Stimulated activated CD8-positive, alpha-beta memory T cell treated with anti-CD3 and anti-CD28 coated beads, Interleukin-4, amount 100 ng/mL, for 24 hours (primary cell): ENCODE measurements around the gene CCDC97.
"Not testable (repeated sequence)": the region's sequence is repeated elsewhere in the genome, so short reads cannot be mapped to it uniquely, and the experiment has no call there.

Experiments used
- DNase-seq: peaks from one replicate; pipeline ENCODE4 v3.0.0-alpha.2; 2020; ENCODE audit warnings: low read depth

Gene CCDC97

DNA sequence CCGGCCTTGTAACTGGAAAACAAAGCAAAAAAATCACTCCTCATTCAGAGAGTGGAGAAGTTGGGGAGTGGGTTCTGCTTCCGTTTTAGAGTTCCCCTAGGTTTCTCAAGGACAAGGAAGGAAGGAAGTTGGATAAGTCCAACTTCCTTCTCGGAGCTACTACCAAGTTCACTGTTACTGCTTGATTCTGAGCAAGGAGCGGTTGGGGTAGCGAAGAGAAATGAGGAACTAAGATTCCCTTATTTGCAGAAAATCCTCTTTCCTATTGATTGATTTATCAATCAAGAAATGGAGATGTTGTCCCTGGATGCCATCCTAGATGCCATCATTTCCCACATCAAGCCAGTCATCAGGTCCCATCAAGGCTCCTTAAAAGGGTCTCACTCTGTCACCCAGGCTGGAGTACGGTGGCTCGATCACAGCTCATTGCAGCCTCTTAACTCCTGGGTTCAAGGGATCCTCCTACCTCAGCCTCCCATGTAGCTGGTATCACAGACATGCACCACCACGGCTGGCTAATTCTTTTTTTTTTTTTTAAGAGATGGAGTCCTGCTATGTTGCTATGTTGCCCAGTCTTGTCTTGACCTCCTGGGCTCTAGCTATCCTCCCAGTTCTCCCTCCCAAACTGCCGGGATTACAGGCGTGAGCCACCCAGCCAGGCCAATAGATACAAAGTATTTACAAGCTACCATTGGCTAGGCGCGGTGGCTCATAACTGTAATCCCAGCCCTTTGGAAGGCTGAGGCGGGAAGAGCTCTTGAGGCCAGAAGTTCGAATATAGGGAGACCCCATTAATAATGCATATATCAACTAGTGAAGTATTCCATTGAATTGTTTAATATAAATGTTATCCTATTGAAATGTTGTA is 54.8 kb downstream of the CCDC97 start:
- no peak for DNase-seq

DNA sequence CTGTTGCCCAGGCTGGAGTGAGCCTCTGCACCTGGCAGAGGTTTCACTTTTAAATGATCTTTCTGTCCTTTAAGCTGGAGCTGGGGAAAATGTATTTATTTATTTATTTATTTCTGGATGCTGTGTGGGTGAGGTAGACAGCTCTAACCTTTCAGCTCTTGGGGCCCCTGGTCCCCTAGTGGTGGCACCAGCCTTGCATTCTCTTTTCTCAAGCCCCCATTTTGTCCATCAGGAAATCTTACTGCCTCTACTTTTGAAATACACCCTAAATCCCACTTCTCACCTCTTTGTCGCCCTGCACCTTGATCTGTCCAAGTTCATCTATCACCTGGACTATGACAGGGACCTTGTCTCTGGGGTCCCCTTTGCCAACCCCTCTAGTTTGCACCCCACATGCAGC is 56.1 kb downstream of the CCDC97 start:
- no peak for DNase-seq

DNA sequence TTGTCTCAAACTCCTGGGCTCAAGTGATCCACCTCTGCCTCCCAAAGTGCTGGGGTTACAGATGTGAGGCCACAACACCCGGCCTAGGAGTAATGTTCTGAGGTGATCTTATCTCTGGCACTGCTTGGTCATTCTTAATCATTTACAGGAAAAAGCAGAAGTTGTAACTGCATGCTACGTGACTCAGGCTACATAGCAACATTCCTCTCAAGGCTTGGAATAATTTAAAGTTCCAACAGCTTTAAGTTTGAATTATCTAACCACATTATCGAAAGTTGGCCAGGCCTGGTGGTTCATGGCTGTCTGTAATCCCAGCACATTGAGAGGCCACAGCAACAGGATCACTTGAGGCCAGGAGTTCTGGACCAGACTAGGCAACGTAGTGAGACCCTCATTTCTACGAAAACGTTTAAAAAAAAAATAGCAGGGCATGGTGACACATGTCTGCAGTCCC is 57.9 kb downstream of the CCDC97 start:
- DNase-seq = no peak

DNA sequence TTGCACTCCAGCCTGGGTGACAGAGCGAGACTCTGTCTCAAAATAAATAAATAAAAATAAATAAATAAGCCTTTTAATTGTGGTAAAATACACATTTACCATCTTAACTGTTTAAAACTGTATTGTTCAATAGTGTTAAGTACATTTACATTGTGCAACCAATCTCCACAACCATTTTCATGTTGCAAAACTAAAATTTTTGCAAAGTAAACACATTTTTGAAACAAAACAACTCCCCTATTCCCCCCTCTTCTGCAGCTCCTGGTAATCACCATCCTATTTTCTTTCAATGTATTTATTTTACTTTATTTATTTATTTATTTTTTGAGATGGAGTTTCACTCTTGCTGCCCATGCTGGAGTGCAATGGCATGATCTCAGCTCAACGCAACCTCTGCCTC is 59.8 kb downstream of the CCDC97 start:
- DNase-seq = no peak

DNA sequence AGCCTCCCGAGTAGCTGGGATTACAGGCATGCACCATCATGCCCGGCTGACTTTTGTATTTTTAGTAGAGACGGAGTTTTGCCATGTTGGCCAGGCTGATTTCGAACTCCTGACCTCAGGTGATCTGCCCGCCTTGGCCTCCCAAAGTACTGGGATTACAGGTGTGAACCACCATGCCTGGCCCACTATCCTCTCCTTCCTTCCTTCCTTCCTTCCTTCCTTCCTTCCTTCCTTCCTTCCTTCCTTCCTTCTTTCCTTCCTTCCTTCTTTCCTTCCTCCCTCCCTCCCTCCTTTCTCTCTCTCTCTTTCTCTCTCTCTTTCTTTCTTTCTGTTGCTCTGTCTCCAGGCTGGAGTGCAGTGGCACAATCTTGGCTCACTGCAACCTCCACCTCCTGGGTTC is 61.1 kb downstream of the CCDC97 start:
- DNase-seq = not testable (repeated sequence)

DNA sequence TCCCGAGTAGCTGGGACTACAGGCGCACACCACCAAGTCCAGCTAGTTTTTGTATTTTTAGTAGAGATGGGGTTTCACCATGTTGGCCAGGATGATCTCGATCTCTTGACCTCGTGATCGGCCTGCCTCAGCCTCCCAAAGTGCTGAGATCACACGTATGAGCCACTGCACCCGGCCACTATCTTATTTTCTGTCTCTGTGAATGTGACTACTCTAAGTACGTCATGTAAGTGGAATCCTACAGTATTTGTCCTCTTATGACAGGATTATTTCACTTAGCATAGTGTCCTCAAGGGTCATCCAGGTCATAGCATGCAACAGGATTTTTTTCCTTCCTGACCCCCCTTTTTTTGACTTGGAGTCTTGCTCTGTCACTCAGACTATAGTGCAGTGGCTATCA is 61.6 kb downstream of the CCDC97 start:
- DNase-seq = no peak

DNA sequence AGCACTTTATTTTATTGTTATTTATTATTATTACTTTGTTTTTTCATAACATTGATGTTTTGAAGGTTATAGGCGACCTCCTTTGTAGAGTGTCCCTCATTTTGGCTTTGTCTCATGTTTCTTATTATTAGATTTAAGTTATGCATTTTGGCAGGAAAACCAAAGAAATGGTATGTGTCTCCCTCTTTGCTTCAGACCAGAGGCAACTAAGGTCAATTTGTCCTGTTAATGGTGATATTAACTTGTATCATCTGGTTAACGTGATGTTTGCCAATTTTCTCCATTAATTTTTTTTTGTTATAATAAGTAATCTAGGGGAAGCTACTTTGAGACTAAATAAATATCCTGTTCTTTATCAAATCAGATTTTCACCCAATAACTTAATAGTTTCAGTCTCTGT is 62.5 kb downstream of the CCDC97 start:
- DNase-seq = no peak

DNA sequence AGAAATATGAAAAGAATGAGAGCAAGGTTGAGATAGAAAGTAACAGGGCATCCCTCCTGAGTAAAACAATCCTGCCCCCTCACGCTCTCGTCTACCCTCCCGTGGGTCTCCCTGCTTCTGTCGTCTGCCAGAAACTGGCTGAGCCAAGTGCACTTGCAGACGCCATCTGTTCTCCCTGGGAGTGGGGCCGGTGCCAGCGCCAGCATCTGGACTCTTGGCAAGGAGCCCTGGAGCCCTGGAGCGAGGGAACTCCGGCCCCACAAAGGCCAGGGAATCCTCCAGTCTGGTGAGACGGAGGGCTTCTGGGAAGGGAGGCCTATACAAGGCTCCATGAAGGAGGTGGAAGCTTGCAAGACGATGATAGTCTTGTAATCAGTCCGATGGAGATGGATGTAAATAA is 64.0 kb downstream of the CCDC97 start:
- no peak for DNase-seq
